ENCODE measurements around the gene ARHGAP33.

DNA sequence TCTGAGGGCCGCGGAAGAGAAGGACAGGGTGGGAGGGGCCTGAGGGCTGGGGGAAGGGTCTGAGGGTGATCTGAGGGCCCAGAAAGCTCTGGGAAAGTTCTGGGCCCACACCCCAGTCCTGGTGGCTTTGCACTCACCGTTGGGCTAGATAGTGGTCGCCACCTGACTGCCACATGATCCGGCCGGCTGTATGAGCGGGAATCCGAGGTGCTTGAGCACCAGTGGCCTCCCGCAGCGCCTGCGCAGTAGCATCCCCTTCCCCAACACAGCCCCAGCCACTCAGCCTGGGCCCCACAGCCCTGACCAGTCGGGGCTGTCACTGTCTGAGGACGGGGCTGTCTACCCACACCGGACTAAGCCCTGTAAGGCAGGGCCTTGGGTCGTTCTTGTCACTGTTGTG, 22.3 kb downstream of the ARHGAP33 start:
- TF ChIP-seq POLR2AphosphoS5 (IDR thresholded peaks at IDR 0.05; ENCODE audit: low read depth, low read length) (no peak), TAF1 (IDR thresholded peaks at IDR 0.05; ENCODE audit: borderline replicate concordance, insufficient read depth, low read length) (no peak)
- TF ChIP-seq, protein P1, sequence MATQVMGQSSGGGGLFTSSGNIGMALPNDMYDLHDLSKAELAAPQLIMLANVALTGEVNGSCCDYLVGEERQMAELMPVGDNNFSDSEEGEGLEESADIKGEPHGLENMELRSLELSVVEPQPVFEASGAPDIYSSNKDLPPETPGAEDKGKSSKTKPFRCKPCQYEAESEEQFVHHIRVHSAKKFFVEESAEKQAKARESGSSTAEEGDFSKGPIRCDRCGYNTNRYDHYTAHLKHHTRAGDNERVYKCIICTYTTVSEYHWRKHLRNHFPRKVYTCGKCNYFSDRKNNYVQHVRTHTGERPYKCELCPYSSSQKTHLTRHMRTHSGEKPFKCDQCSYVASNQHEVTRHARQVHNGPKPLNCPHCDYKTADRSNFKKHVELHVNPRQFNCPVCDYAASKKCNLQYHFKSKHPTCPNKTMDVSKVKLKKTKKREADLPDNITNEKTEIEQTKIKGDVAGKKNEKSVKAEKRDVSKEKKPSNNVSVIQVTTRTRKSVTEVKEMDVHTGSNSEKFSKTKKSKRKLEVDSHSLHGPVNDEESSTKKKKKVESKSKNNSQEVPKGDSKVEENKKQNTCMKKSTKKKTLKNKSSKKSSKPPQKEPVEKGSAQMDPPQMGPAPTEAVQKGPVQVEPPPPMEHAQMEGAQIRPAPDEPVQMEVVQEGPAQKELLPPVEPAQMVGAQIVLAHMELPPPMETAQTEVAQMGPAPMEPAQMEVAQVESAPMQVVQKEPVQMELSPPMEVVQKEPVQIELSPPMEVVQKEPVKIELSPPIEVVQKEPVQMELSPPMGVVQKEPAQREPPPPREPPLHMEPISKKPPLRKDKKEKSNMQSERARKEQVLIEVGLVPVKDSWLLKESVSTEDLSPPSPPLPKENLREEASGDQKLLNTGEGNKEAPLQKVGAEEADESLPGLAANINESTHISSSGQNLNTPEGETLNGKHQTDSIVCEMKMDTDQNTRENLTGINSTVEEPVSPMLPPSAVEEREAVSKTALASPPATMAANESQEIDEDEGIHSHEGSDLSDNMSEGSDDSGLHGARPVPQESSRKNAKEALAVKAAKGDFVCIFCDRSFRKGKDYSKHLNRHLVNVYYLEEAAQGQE (IDR thresholded peaks at IDR 0.05; ENCODE audit: insufficient read depth in 1 of 2, low read depth in 2 of 2, low read length in 2 of 2) = no peak

Data from PFSK-1 (cell line).